HG02798 (cell line): ENCODE results near the gene KSR1.
"Not testable (repeated sequence)": the region's sequence is repeated elsewhere in the genome, so short reads cannot be mapped to it uniquely, and the experiment has no call there.

ENCODE experiments used
- ATAC-seq: cut with Tn5 transposase; IDR thresholded peaks from one replicate; pipeline ENCODE4 v1.9.1; 2021; ENCODE audit warnings: mild to moderate bottlenecking; ENCODE audit not compliant: unreplicated experiment, poor library complexity

The KSR1 gene

GRCh38 chr17:27640790-27641189 is 184.5 kb downstream of the KSR1 start:
- no peak for ATAC-seq

GRCh38 chr17:27644586-27644985 is 188.3 kb downstream of the KSR1 start:
- ATAC-seq: no peak

GRCh38 chr17:27645621-27646020 is 189.4 kb downstream of the KSR1 start:
- peak; percentile 41 for ATAC-seq

- ATAC-seq: no peak
Measured at GRCh38 chr17:27646232-27646631, 190.0 kb downstream of the KSR1 start.

- no peak for ATAC-seq
Measured at GRCh38 chr17:27647765-27648164, 191.5 kb downstream of the KSR1 start.

- not testable (repeated sequence) for ATAC-seq
Measured at GRCh38 chr17:27649111-27649571, 192.9 kb downstream of the KSR1 start.

GRCh38 chr17:27649929-27650328 is 193.7 kb downstream of the KSR1 start:
- ATAC-seq: no peak

- ATAC-seq: no peak
Measured at GRCh38 chr17:27650836-27651235, 194.6 kb downstream of the KSR1 start.

GRCh38 chr17:27651411-27652345 is 195.4 kb downstream of the KSR1 start:
- no peak for ATAC-seq

GRCh38 chr17:27653449-27653971 is 197.3 kb downstream of the KSR1 start:
- not testable (repeated sequence) for ATAC-seq

GRCh38 chr17:27654136-27654535 is 197.9 kb downstream of the KSR1 start:
- ATAC-seq: no peak

- ATAC-seq: peak; percentile 73
Measured at GRCh38 chr17:27654654-27655524, 198.6 kb downstream of the KSR1 start.

GRCh38 chr17:27655525-27656111 is 199.4 kb downstream of the KSR1 start:
- ATAC-seq: not testable (repeated sequence)

- not testable (repeated sequence) for ATAC-seq
Measured at GRCh38 chr17:27656620-27657019, 200.4 kb downstream of the KSR1 start.

GRCh38 chr17:27657620-27658019 is 201.4 kb downstream of the KSR1 start:
- ATAC-seq: no peak

- no peak for ATAC-seq
Measured at GRCh38 chr17:27659683-27660082, 203.4 kb downstream of the KSR1 start.

GRCh38 chr17:27660436-27660835 is 204.2 kb downstream of the KSR1 start:
- ATAC-seq: no peak

GRCh38 chr17:27663936-27664605 is 207.8 kb downstream of the KSR1 start:
- ATAC-seq: no peak

- ATAC-seq: no peak
Measured at GRCh38 chr17:27664606-27664965, 208.3 kb downstream of the KSR1 start.

GRCh38 chr17:27665549-27665948 is 209.3 kb downstream of the KSR1 start:
- no peak for ATAC-seq
